Caco-2 (cell line): ENCODE measurements around the gene PPP4R4. TPM values are rescaled to one million over a fixed set of nuclear protein-coding genes. Genes with fewer than 3 reads are reported as not detected.

Experiments used
- BruUV-seq: library from RNA; stranded (reverse); fragments of 400-500 nt; replicated peaks from 2 replicates; lab custom pipeline; 2021; lab: Mats Ljungman, UMichigan
- CTCF ChIA-PET: fragments of 300-600 bp; sonication (Branson Sonifier 250); formaldehyde crosslinking; loops from one replicate; lab custom pipeline; 2022; ENCODE audit warnings: antibody characterized with exemption; lab: Charles Lee
- POLR2A ChIA-PET: fragments of 300-600 bp; sonication (Branson Sonifier 250); formaldehyde crosslinking; loops from one replicate; lab custom pipeline; 2022; ENCODE audit warnings: antibody characterized with exemption; lab: Charles Lee
- DNase-seq, 2 experiments: peaks; one replicate each; pipeline versions ENCODE4 v3.0.0 to v3.0.0-alpha.2; 2020 to 2022
- H3K27me3 ChIP-seq: replicated peaks from 2 replicates; pipeline ENCODE4 v1.6.0; 2011; ENCODE audit warnings: low read length; ENCODE audit not compliant: control insufficient read depth, insufficient read depth
- H3K36me3 ChIP-seq: 2 replicates; pipeline ENCODE4 v1.5.1; 2011; ENCODE audit warnings: low read length; ENCODE audit not compliant: control insufficient read depth, insufficient read depth
- H3K4me1 ChIP-seq: fragments of 250-450 bp; sonication (Bioruptor Pico); 2 replicates; pipeline ENCODE4 v1.5.1; 2020; ENCODE audit warnings: mild to moderate bottlenecking
- H3K4me3 ChIP-seq: 2 replicates; pipeline ENCODE4 v1.5.1; 2011; ENCODE audit warnings: low read depth, mild to moderate bottlenecking, control low read depth, low read length
- H3K9me3 ChIP-seq: fragments of 250-450 bp; sonication (Bioruptor Pico); 2 replicates; pipeline ENCODE4 v1.5.1; 2020; ENCODE audit warnings: mild to moderate bottlenecking, moderate library complexity
- H3K27ac Mint-ChIP-seq: one replicate; pipeline ENCODE4 v1.8.0; 2022; ENCODE audit warnings: mixed read lengths; ENCODE audit not compliant: unreplicated experiment
- H3K27me3 Mint-ChIP-seq: one replicate; pipeline ENCODE4 v1.8.0; 2022; ENCODE audit warnings: mixed read lengths; ENCODE audit not compliant: insufficient read depth, unreplicated experiment
- H3K36me3 Mint-ChIP-seq: one replicate; pipeline ENCODE4 v1.8.0; 2022; ENCODE audit warnings: mild to moderate bottlenecking, mixed read lengths; ENCODE audit not compliant: insufficient read depth, unreplicated experiment
- H3K4me1 Mint-ChIP-seq: one replicate; pipeline ENCODE4 v1.8.0; 2022; ENCODE audit warnings: low read depth, mixed read lengths; ENCODE audit not compliant: unreplicated experiment
- H3K4me3 Mint-ChIP-seq: one replicate; pipeline ENCODE4 v1.8.0; 2022; ENCODE audit warnings: mild to moderate bottlenecking, moderate library complexity, mixed read lengths; ENCODE audit not compliant: unreplicated experiment
- H3K9me3 Mint-ChIP-seq: one replicate; pipeline ENCODE4 v1.8.0; 2022; ENCODE audit warnings: mixed read lengths; ENCODE audit not compliant: unreplicated experiment
- CTCF ChIP-seq, 2 experiments: fragments of 200-600 bp in 1 of 2; IDR thresholded peaks; 1 replicate in 1 of 2; 2 replicates in 1 of 2; pipeline versions ENCODE4 v1.5.1 to v1.8.0; 2011 to 2022; ENCODE audit warnings: antibody characterized with exemption in 1 of 2, control low read depth in 1 of 2, inconsistent platforms in 1 of 2, low read depth in 1 of 2, low read length in 1 of 2, mild to moderate bottlenecking in 1 of 2, moderate library complexity in 1 of 2; ENCODE audit not compliant: insufficient read depth in 1 of 2, severe bottlenecking in 1 of 2, unreplicated experiment in 1 of 2
- intact Hi-C: fragments of 100-400 bp; cut with micrococcal nuclease; formaldehyde crosslinking; loops from one replicate; pipeline ENCODE4 v1.10.0; 2022; ENCODE audit not compliant: unreplicated experiment
- total RNA-seq: library from RNA; stranded (reverse); gene quantifications from 2 replicates; pipeline ENCODE4 v1.2.3, GENCODE V29; 2022

The PPP4R4 gene
- total RNA-seq, 1 experiment from 2014 or later = 0.20 TPM

- DNase-seq = no peak
- Histone ChIP-seq H3K27me3 (no peaks in the 10 kb centered on the region), H3K36me3 (no peaks in the 10 kb centered on the region), H3K4me3 (no peak overlapping the region), H3K4me1 (no peaks in the 10 kb centered on the region), H3K9me3 (no peaks in the 10 kb centered on the region)
- H3K4me3 Mint-ChIP-seq = no peak overlapping the region
- H3K36me3 Mint-ChIP-seq = no peaks in the 10 kb centered on the region
- H3K4me1 Mint-ChIP-seq = no peaks in the 10 kb centered on the region
- no peak overlapping the region for H3K27ac Mint-ChIP-seq
- peaks cover 14% of the 10 kb centered on the region for H3K9me3 Mint-ChIP-seq
- no peak for TF ChIP-seq CTCF (IDR thresholded peaks at IDR 0.05; ENCODE audit: insufficient read depth in 1 of 2, low read depth in 1 of 2, low read length in 1 of 2, severe bottlenecking in 1 of 2, unreplicated experiment in 1 of 2)
- intact Hi-C loops = no loop called here
- peaks cover 4% of the 10 kb centered on the region for H3K27me3 Mint-ChIP-seq
- no TSS peak for BruUV-seq
- CTCF ChIA-PET = no interaction called here
- POLR2A ChIA-PET = no interaction called here
These were observed 19.7 kb downstream of the PPP4R4 start for GRCh38 chr14:94193776-94194175.

GRCh38 chr14:94196057-94196456, 21.9 kb downstream of the PPP4R4 start:
- Histone ChIP-seq H3K36me3 (no peaks in the 10 kb centered on the region), H3K9me3 (no peaks in the 10 kb centered on the region), H3K4me3 (no peak overlapping the region), H3K4me1 (no peaks in the 10 kb centered on the region), H3K27me3 (no peaks in the 10 kb centered on the region)
- Mint-ChIP-seq H3K27me3 (peaks cover 8% of the 10 kb centered on the region), H3K36me3 (no peaks in the 10 kb centered on the region), H3K27ac (no peak overlapping the region), H3K4me1 (no peaks in the 10 kb centered on the region), H3K4me3 (no peak overlapping the region), H3K9me3 (peaks cover 25% of the 10 kb centered on the region)
- no peak for DNase-seq
- intact Hi-C loops = no loop called here
- POLR2A ChIA-PET = no interaction called here
- BruUV-seq = no TSS peak
- TF ChIP-seq CTCF (IDR thresholded peaks at IDR 0.05; ENCODE audit: insufficient read depth in 1 of 2, low read depth in 1 of 2, low read length in 1 of 2, severe bottlenecking in 1 of 2, unreplicated experiment in 1 of 2) = no peak
- CTCF ChIA-PET = no interaction called here

GRCh38 chr14:94203473-94204210, 29.5 kb downstream of the PPP4R4 start:
- intact Hi-C loops = no loop called here
- Histone ChIP-seq H3K36me3 (no peaks in the 10 kb centered on the region), H3K9me3 (no peaks in the 10 kb centered on the region), H3K4me1 (no peaks in the 10 kb centered on the region), H3K27me3 (no peaks in the 10 kb centered on the region), H3K4me3 (no peak overlapping the region)
- no peak for TF ChIP-seq CTCF (IDR thresholded peaks at IDR 0.05; ENCODE audit: insufficient read depth in 1 of 2, low read depth in 1 of 2, low read length in 1 of 2, severe bottlenecking in 1 of 2, unreplicated experiment in 1 of 2)
- Mint-ChIP-seq H3K4me1 (no peaks in the 10 kb centered on the region), H3K27me3 (peaks cover 13% of the 10 kb centered on the region), H3K4me3 (no peak overlapping the region), H3K36me3 (no peaks in the 10 kb centered on the region), H3K27ac (no peak overlapping the region), H3K9me3 (peaks cover 12% of the 10 kb centered on the region)
- BruUV-seq = no TSS peak
- DNase-seq = no peak
- ChIA-PET POLR2A (no interaction called here), CTCF (no interaction called here)
